DMS53 treated with DMSO at 0.1 percent for 48 hours (cell line): ENCODE data around the gene ENTHD1.
"Not testable (repeated sequence)": the region's sequence is repeated elsewhere in the genome, so short reads cannot be mapped to it uniquely, and the experiment has no call there.

Experiments
- DNase-seq: peaks from one replicate; lab custom pipeline; 2025; ENCODE audit not compliant: unreplicated experiment; lab: John Stamatoyannopoulos, UW

Gene ENTHD1

GRCh38 chr22:39901565-39902146 is 8.1 kb upstream of the ENTHD1 start:
- no peak for DNase-seq

GRCh38 chr22:39900306-39901227 is 7.0 kb upstream of the ENTHD1 start, which contains the start of gene GRAP2:
GRAP2 (plus strand) TSS chr22:39901084; CDS start chr22:39947107, 46,023 bp downstream.
- DNase-seq, result no peak

GRCh38 chr22:39898997-39899396 is 5.4 kb upstream of the ENTHD1 start:
- no peak for DNase-seq

GRCh38 chr22:39897841-39898240 is 4.3 kb upstream of the ENTHD1 start:
- no peak for DNase-seq

- DNase-seq, result no peak
These were observed 2.9 kb upstream of the ENTHD1 start for GRCh38 chr22:39896313-39896996.

- no peak for DNase-seq
These were observed 2.1 kb upstream of the ENTHD1 start for GRCh38 chr22:39895682-39896081.

GRCh38 chr22:39894554-39895092 is 1.1 kb upstream of the ENTHD1 start:
- no peak for DNase-seq

GRCh38 chr22:39889924-39890323 is 3.6 kb downstream of the ENTHD1 start:
- not testable (repeated sequence) for DNase-seq

GRCh38 chr22:39883057-39883456 is 10.5 kb downstream of the ENTHD1 start:
- DNase-seq, result no peak

GRCh38 chr22:39880722-39881121 is 12.8 kb downstream of the ENTHD1 start:
- DNase-seq, result no peak

GRCh38 chr22:39877079-39877845 is 16.3 kb downstream of the ENTHD1 start:
- DNase-seq, result no peak

GRCh38 chr22:39875176-39875885 is 18.2 kb downstream of the ENTHD1 start:
- not testable (repeated sequence) for DNase-seq

- DNase-seq, result no peak
These were observed 19.6 kb downstream of the ENTHD1 start for GRCh38 chr22:39873965-39874364.

GRCh38 chr22:39872548-39872947 is 21.0 kb downstream of the ENTHD1 start:
- DNase-seq, result no peak

GRCh38 chr22:39871008-39871798 is 22.4 kb downstream of the ENTHD1 start:
- DNase-seq, result peak; percentile 12

GRCh38 chr22:39869797-39870196 is 23.8 kb downstream of the ENTHD1 start:
- not testable (repeated sequence) for DNase-seq

GRCh38 chr22:39868741-39869140 is 24.8 kb downstream of the ENTHD1 start:
- DNase-seq, result no peak

- DNase-seq, result no peak
These were observed 33.5 kb downstream of the ENTHD1 start for GRCh38 chr22:39859903-39860588.

GRCh38 chr22:39856588-39856987 is 37.0 kb downstream of the ENTHD1 start:
- no peak for DNase-seq
